ENCODE data around the gene DCN.
A peak's percentile ranks its signal among the peaks of the same experiment; 100 is the strongest.

DCN gene

GRCh38 chr12:91185421-91185820 is 2.8 kb upstream of the DCN start:
- DNase-seq = no peak

GRCh38 chr12:91183551-91183950 is 934 bp upstream of the DCN start:
- no peak for DNase-seq

DNA sequence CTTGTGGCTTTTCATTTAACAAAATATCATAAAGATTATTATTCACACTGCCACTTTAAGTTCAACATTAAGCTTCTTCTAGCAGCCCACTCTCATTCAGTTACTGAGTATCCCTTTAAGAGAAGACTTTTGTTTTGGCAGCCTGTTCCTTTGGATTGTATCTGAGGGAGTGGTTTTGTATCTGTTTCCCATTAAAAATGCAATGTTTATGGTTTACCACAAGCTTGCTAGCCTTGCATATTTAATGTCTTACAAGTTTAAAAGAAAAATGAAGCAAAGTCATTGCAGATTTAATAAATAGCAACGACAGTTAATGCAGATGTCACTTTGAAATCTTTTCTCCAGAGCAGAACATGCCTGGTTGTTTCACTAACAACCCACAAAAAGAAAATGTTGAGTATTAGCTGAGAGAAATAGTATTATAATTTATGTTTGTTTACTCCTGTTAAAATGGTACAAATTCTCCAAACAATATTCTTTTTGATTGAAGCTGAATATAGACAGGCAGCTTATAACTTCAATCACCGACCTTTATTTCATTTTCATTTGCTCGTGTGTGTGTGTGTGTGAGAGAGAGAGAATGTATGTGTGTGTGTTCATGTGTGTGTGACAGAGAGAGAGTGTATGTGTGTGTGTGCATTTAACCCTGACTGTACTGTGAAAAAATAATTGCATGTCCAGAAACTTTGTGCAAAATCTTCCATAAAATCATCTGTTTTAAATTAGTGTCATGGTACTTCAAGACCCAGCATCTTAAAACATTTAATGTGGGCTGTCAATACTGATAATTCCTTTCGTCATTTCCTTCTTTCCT is 1.8 kb downstream of the DCN start:
- no peak for DNase-seq

DNA sequence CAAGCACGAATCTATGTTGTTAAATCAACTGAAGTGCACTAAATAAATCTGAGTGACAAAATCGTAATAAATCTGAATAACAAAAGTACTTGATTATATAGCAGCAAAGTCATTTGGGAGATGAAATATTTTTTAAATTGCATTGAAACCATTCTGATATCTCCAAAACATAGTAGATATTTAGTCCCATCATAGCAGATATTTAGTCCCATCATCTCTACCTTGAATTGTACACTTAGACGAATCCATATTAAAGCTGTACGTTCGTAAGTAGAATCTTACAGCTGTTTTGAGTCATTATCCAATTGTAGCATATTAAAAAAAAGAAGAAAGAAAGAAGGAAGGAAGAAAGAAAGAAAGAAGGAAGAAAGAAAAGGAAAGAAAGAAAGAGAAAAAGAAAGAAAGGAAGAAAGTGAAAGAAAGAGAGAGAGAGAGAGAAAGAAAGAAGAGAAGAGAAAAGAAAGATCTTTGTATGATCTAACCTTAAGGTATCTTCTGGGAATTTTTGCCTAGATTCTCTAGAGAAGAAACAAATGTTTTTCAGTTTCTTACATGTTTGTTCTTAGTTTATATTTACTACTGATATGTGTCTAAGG is 2.6 kb downstream of the DCN start:
- DNase-seq = no peak

DNA sequence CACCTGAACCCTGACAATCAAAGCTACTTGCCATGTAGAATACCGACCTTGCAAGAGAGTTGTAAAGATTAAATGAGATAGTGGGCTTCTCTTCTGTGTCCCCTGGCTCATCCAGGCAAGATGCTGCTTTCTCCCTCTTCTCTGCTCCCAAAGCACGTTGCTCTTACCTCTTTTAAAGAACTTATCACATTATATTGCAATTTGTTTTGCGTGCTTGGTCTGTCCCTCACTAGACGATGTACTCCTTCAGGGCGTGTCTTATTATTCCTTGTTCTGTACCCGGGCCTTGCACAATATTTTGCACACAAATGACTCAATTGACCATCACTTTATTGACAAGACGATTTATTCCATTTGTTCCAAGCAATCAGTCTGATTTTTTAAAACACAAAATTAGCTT is 3.3 kb downstream of the DCN start:
- DNase-seq = no peak

- DNase-seq = no peak
Observed at GRCh38 chr12:91178781-91179180, 3.8 kb downstream of the DCN start.

- DNase-seq = peak; percentile 9
Observed at GRCh38 chr12:91178139-91178561, 4.5 kb downstream of the DCN start.

DNA sequence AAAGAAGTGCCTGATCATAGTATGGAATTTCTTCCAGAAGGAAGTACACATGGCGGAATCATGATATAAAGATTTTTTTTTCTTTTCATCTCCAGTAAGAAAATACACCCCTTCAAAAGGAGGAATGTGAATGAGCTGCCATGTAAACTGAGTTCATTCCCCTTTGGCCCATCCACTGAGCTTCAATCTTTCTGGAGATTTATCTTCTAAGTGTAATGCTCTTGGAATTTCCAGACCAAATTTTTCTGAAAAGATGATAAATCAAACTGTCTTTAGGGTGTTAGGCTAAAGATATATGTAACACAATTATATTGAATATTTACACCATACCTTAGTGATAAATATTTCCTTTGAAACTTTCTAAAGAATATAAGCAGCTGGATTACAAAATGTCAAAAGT is 5.2 kb downstream of the DCN start:
- DNase-seq = no peak

DNA sequence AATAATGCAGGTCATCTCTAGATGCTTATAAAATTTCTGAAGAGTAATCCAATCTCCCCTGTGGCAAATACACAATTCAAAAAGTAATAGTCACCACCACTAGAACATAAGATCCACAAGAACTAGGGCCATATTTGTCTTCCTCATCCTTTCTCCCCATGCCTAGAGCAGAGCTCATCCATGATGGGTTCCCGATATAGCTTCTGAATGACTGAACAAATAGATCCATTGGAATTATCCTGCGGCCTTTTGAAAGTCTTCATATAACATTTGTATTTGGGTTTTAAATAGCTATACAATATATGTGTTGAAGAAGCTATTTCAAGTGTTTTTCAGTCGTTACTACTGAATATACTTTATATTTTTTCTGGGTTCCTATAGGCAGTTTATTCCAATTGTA is 5.7 kb downstream of the DCN start:
- DNase-seq = no peak

- no peak for DNase-seq
Observed at GRCh38 chr12:91176358-91176757, 6.3 kb downstream of the DCN start.

- no peak for DNase-seq
Observed at GRCh38 chr12:91173124-91173523, 9.5 kb downstream of the DCN start.

- no peak for DNase-seq
Observed at GRCh38 chr12:91172096-91172495, 10.5 kb downstream of the DCN start.

DNA sequence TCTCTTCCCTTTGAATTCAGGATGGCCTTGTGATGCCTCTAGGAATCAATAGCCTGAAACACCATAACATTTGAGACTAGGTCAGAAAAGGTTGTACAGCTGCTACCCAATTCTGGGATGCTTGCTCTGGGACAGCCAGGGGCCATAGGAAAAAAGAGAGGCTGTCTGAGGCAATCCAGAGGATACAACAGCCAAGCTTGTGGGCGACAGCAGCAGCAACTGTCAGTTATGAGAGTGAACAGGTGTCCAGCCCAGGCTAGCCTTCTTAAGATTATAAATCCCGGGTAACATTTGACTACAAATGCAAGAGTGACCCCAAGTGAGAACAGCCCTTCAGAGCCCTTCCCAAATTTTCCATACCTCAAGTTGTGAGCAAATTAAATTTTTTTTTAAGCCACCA is 11.1 kb downstream of the DCN start:
- DNase-seq = no peak

DNA sequence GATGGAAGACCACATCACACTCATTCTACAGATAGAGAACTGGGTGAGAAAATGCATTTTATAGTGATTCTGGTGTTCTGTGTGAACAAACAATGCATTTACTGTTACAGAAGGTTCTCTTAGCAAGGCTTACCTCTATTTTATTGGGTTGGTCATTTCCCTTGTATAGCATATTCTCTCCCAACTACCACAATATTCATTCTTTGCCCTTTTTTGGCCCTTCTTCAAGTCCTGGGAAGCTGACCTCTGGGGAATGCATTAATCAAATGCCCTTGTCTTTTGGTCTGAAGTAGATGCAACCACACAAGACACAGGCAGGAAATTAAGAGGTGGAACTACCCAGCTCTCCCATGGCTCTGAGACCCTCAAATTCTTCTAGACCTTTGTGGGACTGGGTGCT is 19.5 kb downstream of the DCN start:
- no peak for DNase-seq

GRCh38 chr12:91161009-91161408 is 21.6 kb downstream of the DCN start:
- no peak for DNase-seq

GRCh38 chr12:91155990-91156389 is 26.6 kb downstream of the DCN start:
- DNase-seq = no peak

- DNase-seq = no peak
Observed at GRCh38 chr12:91154131-91154530, 28.5 kb downstream of the DCN start.

- DNase-seq = no peak
Observed at GRCh38 chr12:91144053-91144452, 38.6 kb downstream of the DCN start.

DNA sequence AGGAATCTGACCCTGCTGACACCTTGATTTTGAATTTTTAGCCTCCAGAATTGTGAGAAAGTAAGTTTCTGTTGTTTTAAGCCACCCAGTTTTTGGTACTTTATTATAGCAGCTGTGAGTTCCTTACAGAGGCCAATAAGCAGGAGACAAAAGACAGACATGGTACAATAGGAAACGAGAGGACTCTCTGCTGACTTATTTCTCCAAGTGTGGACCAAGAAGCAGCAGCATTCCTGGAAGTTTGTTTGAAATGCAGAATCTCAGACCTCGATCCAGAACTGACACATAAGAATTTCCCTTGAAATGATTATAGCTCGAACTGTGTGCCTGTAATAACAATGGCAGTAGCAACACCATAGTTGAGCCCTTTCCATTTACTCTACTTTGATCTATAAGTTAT is 39.4 kb downstream of the DCN start:
- DNase-seq = no peak

- DNase-seq = no peak
Observed at GRCh38 chr12:91142221-91142631, 40.4 kb downstream of the DCN start.

- DNase-seq = no peak
Observed at GRCh38 chr12:91140026-91140931, 42.3 kb downstream of the DCN start.

- DNase-seq = no peak
Observed at GRCh38 chr12:91139286-91139685, 43.3 kb downstream of the DCN start.

DNA sequence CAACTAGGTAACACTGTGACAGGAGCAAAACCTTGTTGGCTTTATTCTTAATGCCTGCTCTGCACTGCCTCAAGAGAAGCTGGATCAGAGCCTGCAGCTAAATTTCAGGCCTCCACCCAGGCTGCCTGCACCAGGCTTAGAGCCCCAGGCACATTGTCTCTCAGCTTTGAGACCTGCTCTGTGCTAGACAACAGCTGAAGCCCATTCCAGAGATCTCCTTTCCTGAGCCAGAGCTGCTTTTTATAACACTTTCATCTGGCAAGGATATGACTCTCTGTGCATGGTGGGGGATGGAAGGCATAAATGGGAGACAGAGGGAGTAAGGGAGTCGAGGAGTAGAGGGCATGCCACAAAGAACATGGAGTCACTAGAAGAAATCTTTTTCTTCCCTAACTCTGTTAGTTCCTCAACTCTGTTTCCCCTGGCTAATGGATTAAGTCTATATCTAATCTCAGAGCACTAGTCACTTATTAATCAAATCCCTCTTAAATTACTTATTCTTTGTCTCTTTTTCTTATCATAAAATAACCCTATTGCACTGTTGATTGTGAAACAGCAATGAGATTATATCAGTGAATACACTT is 44.2 kb downstream of the DCN start:
- DNase-seq = no peak

All from RPMI8226 (cell line).